ENCODE results near the gene LGALS7B.

- TF ChIP-seq, protein P1, sequence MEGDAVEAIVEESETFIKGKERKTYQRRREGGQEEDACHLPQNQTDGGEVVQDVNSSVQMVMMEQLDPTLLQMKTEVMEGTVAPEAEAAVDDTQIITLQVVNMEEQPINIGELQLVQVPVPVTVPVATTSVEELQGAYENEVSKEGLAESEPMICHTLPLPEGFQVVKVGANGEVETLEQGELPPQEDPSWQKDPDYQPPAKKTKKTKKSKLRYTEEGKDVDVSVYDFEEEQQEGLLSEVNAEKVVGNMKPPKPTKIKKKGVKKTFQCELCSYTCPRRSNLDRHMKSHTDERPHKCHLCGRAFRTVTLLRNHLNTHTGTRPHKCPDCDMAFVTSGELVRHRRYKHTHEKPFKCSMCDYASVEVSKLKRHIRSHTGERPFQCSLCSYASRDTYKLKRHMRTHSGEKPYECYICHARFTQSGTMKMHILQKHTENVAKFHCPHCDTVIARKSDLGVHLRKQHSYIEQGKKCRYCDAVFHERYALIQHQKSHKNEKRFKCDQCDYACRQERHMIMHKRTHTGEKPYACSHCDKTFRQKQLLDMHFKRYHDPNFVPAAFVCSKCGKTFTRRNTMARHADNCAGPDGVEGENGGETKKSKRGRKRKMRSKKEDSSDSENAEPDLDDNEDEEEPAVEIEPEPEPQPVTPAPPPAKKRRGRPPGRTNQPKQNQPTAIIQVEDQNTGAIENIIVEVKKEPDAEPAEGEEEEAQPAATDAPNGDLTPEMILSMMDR (IDR thresholded peaks at IDR 0.05): no peak
- TF ChIP-seq POLR2AphosphoS5 (IDR thresholded peaks at IDR 0.05; ENCODE audit: low read depth, low read length) (no peak), REST (IDR thresholded peaks at IDR 0.05; ENCODE audit: insufficient read depth in 1 of 2, low read depth in 2 of 2, low read length in 1 of 2) (no peak), SIN3A (IDR thresholded peaks at IDR 0.05; ENCODE audit: borderline replicate concordance, insufficient read depth, low read depth, low read length) (no peak), TCF7L2 (IDR thresholded peaks at IDR 0.05; ENCODE audit: low read depth, low read length) (no peak)
Measured at GRCh38 chr19:38742296-38742695, 46.7 kb upstream of the LGALS7B start.

Data from Panc1 (cell line).